Hepatocyte (in vitro differentiated cells): ENCODE data around the gene SAMD4A. TPM values are rescaled to one million over a fixed set of nuclear protein-coding genes. Genes with fewer than 3 reads are reported as not detected.

Experiments
- DNase-seq: peaks from one replicate; pipeline ENCODE4 v3.0.0-alpha.2; 2016; ENCODE audit warnings: low spot score
- H2AFZ ChIP-seq: fragments of 200-600 bp; sonication (generic); 2 replicates; pipeline ENCODE4 v1.6.0; 2016; ENCODE audit warnings: antibody characterized with exemption, mild to moderate bottlenecking
- H3K27ac ChIP-seq: fragments of 200-600 bp; sonication (generic); 2 replicates; pipeline ENCODE4 v1.5.1; 2016; ENCODE audit warnings: mild to moderate bottlenecking
- H3K27me3 ChIP-seq: fragments of 200-600 bp; sonication (generic); 2 replicates; pipeline ENCODE4 v1.6.1; 2016
- H3K36me3 ChIP-seq: fragments of 200-600 bp; sonication (generic); replicated peaks from 2 replicates; pipeline ENCODE4 v1.5.1; 2016; ENCODE audit warnings: low read depth; ENCODE audit not compliant: insufficient read depth
- H3K4me1 ChIP-seq: fragments of 200-600 bp; sonication (generic); 2 replicates; pipeline ENCODE4 v1.5.1; 2016; ENCODE audit warnings: mild to moderate bottlenecking, moderate library complexity; ENCODE audit not compliant: insufficient read depth
- H3K4me2 ChIP-seq: fragments of 200-600 bp; sonication (generic); 2 replicates; pipeline ENCODE4 v1.6.0; 2016
- H3K4me3 ChIP-seq: fragments of 200-600 bp; sonication (generic); 2 replicates; pipeline ENCODE4 v1.5.1; 2016; ENCODE audit warnings: mild to moderate bottlenecking
- H3K79me2 ChIP-seq: fragments of 200-600 bp; sonication (generic); 2 replicates; pipeline ENCODE4 v1.6.0; 2017; ENCODE audit warnings: mild to moderate bottlenecking
- H3K9me2 ChIP-seq: fragments of 200-600 bp; sonication (generic); replicated peaks from 2 replicates; pipeline ENCODE4 v1.6.0; 2017; ENCODE audit warnings: mild to moderate bottlenecking; ENCODE audit not compliant: insufficient read depth
- H3K9me3 ChIP-seq: fragments of 200-600 bp; sonication (generic); 2 replicates; pipeline ENCODE4 v1.5.1; 2016; ENCODE audit warnings: low read depth, mild to moderate bottlenecking
- H4K20me1 ChIP-seq: fragments of 200-600 bp; sonication (generic); 2 replicates; pipeline ENCODE4 v1.6.0; 2016; ENCODE audit warnings: mild to moderate bottlenecking; ENCODE audit not compliant: insufficient read depth, poor library complexity, severe bottlenecking
- CTCF ChIP-seq: fragments of 200-600 bp; sonication (generic); IDR thresholded peaks from 2 replicates; pipeline ENCODE4 v1.5.1; 2016; ENCODE audit warnings: antibody characterized with exemption, mild to moderate bottlenecking; ENCODE audit not compliant: poor library complexity
- EZH2 ChIP-seq: fragments of 200-600 bp; sonication (generic); IDR thresholded peaks from 2 replicates; pipeline ENCODE4 v1.6.1; 2016; ENCODE audit warnings: antibody characterized with exemption, mild to moderate bottlenecking, borderline replicate concordance
- EZH2phosphoT487 ChIP-seq: fragments of 200-600 bp; sonication (generic); IDR thresholded peaks from one replicate; pipeline ENCODE4 v1.6.1; 2018; ENCODE audit warnings: antibody characterized with exemption, mild to moderate bottlenecking, low read depth, moderate library complexity; ENCODE audit not compliant: unreplicated experiment, severe bottlenecking
- WGBS: methylation state at CpG from one replicate; pipeline ENCODE4 v1.1.6; 2016; ENCODE audit warnings: low lambda C conversion rate; ENCODE audit errors: missing lambda C conversion rate; 5-methylcytosine and 5-hydroxymethylcytosine counted together
- polyA plus RNA-seq: library from polyadenylated mRNA; unstranded; fragments of >200 nt; fragmentation: Nextera tagmentation; extraction: Ambion mirVana; gene quantifications from 2 replicates; pipeline ENCODE4 v1.2.1, GENCODE V29; 2016
- total RNA-seq: library from RNA; depleted of rRNA; stranded (reverse); fragments of >200 nt; gene quantifications from 2 replicates; pipeline ENCODE4 v1.2.3, GENCODE V29; 2014

Gene SAMD4A
- total and polyA plus RNA-seq, 2 experiments from 2014 or later, result 10.5 to 15.7 TPM

- H3K79me2 ChIP-seq, result no peaks in the 10 kb centered on the region
- H3K27ac ChIP-seq, result no peak overlapping the region
- no peaks in the 10 kb centered on the region for H3K9me3 ChIP-seq
- TF ChIP-seq CTCF, result no peak
- no peak for TF ChIP-seq EZH2phosphoT487
- no peak for TF ChIP-seq EZH2
- H2AFZ ChIP-seq, result no peak overlapping the region
- no peaks in the 10 kb centered on the region for H3K36me3 ChIP-seq
- no peak overlapping the region for H3K4me2 ChIP-seq
- no peak overlapping the region for H3K4me3 ChIP-seq
- no peak for DNase-seq
- peaks cover 2% of the 10 kb centered on the region for H3K4me1 ChIP-seq
- 97% methylated on average over 2 of the region's 2 CpGs for WGBS
- no peaks in the 10 kb centered on the region for H3K27me3 ChIP-seq
- no peaks in the 10 kb centered on the region for H4K20me1 ChIP-seq
- H3K9me2 ChIP-seq, result no peaks in the 10 kb centered on the region
These were observed 246.2 kb downstream of the SAMD4A start for GRCh38 chr14:54813081-54813480.

DNA sequence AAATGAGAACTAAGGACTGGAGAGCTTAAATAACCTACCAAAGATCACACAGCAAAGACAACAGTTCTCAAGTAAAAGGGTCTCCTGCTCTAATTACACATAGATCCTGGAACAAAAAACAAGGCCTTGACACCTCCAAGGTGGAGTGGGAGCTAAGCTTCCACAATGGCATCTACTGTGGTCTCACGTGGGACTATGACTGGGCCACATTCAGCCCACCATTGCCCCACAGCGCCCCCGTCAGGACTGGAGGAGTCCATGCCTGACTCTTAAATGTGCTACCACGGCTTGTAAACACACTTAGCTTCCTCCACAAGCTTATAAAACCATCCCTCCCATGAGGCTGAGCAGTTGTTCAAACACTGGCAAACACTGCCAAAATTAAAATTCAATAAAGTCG lies 247.1 kb downstream of the SAMD4A start:
- WGBS, result 85% methylated on average over 5 of the region's 5 CpGs
- no peaks in the 10 kb centered on the region for H3K9me2 ChIP-seq
- no peak overlapping the region for H2AFZ ChIP-seq
- H3K27ac ChIP-seq, result no peak overlapping the region
- no peak for DNase-seq
- H3K9me3 ChIP-seq, result no peaks in the 10 kb centered on the region
- TF ChIP-seq CTCF, result no peak
- TF ChIP-seq EZH2phosphoT487, result no peak
- TF ChIP-seq EZH2, result no peak
- no peaks in the 10 kb centered on the region for H4K20me1 ChIP-seq
- no peaks in the 10 kb centered on the region for H3K36me3 ChIP-seq
- no peaks in the 10 kb centered on the region for H3K79me2 ChIP-seq
- H3K4me1 ChIP-seq, result peaks cover 6% of the 10 kb centered on the region
- no peak overlapping the region for H3K4me3 ChIP-seq
- H3K4me2 ChIP-seq, result no peak overlapping the region
- no peaks in the 10 kb centered on the region for H3K27me3 ChIP-seq

DNA sequence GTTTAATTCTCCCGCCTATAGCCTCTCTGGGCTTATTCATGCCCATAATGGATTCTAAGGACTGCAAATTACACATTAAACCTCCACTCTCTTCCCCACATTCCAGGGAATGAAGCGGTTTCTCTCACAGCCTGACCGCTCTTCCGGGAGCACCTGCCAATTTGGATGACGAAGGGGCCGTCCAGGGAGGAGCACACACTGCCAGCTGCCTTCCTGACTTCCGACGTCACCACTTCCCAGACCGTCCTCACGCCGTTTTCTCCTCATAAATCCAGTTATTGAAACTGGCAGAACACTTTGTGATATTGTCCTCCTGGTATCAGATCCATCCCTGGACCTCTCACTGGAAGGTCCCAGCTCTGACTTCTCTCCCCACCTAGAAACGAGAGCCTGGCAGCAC lies 248.1 kb downstream of the SAMD4A start:
- WGBS, result 86% methylated on average over 12 of the region's 12 CpGs
- Histone ChIP-seq H3K9me3 (no peaks in the 10 kb centered on the region), H4K20me1 (no peaks in the 10 kb centered on the region), H2AFZ (no peak overlapping the region), H3K4me1 (peaks cover 6% of the 10 kb centered on the region), H3K9me2 (no peaks in the 10 kb centered on the region), H3K36me3 (no peaks in the 10 kb centered on the region), H3K4me3 (no peak overlapping the region), H3K27ac (no peak overlapping the region), H3K4me2 (no peak overlapping the region), H3K79me2 (no peaks in the 10 kb centered on the region), H3K27me3 (no peaks in the 10 kb centered on the region)
- no peak for DNase-seq
- TF ChIP-seq CTCF (no peak), EZH2phosphoT487 (no peak), EZH2 (no peak)

DNA sequence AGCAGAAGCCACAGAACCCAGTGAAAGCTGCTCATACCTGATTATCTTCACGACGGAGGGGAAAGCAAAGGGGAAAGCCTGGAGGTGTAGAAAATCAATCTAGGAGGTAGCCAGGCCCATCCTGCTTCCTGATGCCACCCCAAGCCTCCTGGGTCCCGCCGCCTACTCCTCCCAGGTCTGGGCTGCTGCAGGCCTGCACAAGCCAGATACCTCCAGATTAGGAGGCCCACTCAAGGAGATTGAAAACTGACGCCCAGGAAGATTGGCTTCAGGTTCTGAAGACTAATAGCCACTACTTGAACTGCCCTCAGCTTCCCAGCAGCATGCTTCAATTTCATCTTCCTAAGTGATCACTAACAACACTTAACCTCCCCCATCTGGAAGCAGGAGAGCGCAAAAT lies 248.6 kb downstream of the SAMD4A start:
- Histone ChIP-seq H4K20me1 (no peaks in the 10 kb centered on the region), H3K9me3 (no peaks in the 10 kb centered on the region), H3K27ac (no peak overlapping the region), H3K4me1 (peaks cover 6% of the 10 kb centered on the region), H3K79me2 (no peaks in the 10 kb centered on the region), H3K9me2 (no peaks in the 10 kb centered on the region), H3K36me3 (no peaks in the 10 kb centered on the region), H3K4me3 (no peak overlapping the region), H3K4me2 (no peak overlapping the region), H2AFZ (no peak overlapping the region), H3K27me3 (no peaks in the 10 kb centered on the region)
- no peak for TF ChIP-seq EZH2
- TF ChIP-seq EZH2phosphoT487, result no peak
- no peak for TF ChIP-seq CTCF
- DNase-seq, result no peak
- 81% methylated on average over 6 of the region's 6 CpGs for WGBS
